ENCODE data around the gene RCVRN.

RCVRN gene

GRCh38 chr17:9905078-9905415 lies at the start of gene RCVRN:
TSS of gene RCVRN (minus strand) at chr17:9905271. CDS start at chr17:9905180, 91 bp downstream.
- no peak for DNase-seq (ENCODE audit: low read depth in 2 of 2, low spot score in 1 of 2)

- no peak for DNase-seq (ENCODE audit: low read depth in 2 of 2, low spot score in 1 of 2)
These were observed 48.4 kb upstream of the RCVRN start for GRCh38 chr17:9953492-9953891.

DNA sequence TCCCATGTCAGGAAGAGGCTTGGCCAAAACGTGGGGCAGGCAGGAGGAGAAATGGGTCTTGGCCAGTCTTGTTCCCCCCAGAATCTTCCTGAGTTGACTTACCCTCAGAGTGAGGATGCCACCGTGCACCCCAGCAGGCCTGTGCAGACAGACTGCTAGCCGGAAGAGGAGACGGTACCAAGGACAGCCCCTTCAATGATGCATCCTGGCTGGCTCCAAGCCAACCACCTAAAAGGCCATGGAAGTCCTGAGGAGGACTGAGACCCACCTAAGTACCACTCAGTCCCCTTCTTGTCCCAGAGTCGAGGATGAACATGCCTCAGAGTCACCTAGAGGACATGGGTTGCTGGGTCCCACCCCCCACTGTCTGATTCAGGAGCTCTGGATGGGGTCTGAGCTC lies 46.7 kb upstream of the RCVRN start:
- DNase-seq (ENCODE audit: low read depth in 2 of 2, low spot score in 1 of 2) = no peak

DNA sequence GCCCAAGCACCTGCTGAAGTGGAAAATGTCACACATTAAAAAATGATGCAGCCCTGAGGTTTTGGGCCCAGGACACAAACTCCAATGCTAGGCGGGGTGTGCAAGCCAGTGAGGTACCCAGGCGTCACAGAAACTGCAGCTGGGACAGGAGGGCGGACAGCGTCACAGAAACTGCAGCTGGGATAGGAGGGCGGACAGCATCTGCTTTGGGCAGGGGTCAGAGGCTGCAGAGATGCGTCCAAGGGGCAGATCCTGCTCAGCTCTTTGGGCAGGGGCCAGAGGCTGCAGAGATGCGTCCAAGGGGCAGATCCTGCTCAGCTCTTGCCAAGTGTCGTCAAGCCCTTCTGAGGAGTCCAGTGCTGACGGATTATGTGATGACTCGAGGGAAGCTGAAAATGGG lies 43.9 kb upstream of the RCVRN start:
- DNase-seq (ENCODE audit: low read depth in 2 of 2, low spot score in 1 of 2) = no peak

- no peak for DNase-seq (ENCODE audit: low read depth in 2 of 2, low spot score in 1 of 2)
These were observed 39.6 kb upstream of the RCVRN start for GRCh38 chr17:9944704-9945103.

- no peak for DNase-seq (ENCODE audit: low read depth in 2 of 2, low spot score in 1 of 2)
These were observed 38.3 kb upstream of the RCVRN start for GRCh38 chr17:9943343-9943742.

- DNase-seq (ENCODE audit: low read depth in 2 of 2, low spot score in 1 of 2) = no peak
These were observed 37.8 kb upstream of the RCVRN start for GRCh38 chr17:9942885-9943284.

DNA sequence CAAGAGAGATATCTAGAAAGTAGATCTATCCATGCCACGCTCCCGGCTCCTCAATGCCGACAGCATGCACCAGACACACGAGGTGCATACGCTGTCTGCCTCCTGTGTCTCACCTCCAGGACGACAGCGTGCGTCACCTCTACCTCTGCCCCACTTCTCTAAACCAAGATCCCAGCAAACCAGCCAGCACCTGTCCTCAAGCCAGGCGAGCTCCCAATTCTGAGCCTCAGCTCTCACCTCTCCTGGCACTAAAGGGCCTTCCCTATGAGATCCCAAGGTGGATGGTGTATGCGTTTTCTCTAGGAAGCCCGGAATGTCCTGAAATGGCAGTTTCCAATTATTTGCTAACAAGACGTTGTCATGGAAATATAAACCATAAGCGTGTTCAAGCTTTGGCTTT lies 36.2 kb upstream of the RCVRN start:
- DNase-seq (ENCODE audit: low read depth in 2 of 2, low spot score in 1 of 2) = no peak

GRCh38 chr17:9940841-9941240 lies 35.8 kb upstream of the RCVRN start:
- DNase-seq (ENCODE audit: low read depth in 2 of 2, low spot score in 1 of 2) = no peak

DNA sequence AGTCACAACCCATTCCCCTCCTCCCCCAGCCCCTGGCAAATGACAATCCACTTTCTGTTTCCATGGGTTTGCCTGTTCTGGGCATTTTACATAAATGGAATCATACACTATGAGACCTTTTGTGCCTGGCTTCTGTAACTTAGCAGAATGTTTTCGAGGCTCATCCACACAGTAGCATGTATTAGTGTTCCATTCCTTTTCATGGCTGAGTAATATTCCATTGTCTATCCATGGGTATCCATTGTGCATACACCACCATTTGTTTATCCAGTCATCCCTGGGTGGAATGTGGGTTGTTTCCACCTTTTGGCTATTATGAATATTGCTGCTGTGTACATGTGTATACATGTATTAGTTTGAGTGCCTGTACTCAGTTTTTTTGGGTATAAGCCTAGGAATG lies 33.7 kb upstream of the RCVRN start:
- no peak for DNase-seq (ENCODE audit: low read depth in 2 of 2, low spot score in 1 of 2)

GRCh38 chr17:9937901-9938300 lies 32.8 kb upstream of the RCVRN start:
- DNase-seq (ENCODE audit: low read depth in 2 of 2, low spot score in 1 of 2) = no peak

DNA sequence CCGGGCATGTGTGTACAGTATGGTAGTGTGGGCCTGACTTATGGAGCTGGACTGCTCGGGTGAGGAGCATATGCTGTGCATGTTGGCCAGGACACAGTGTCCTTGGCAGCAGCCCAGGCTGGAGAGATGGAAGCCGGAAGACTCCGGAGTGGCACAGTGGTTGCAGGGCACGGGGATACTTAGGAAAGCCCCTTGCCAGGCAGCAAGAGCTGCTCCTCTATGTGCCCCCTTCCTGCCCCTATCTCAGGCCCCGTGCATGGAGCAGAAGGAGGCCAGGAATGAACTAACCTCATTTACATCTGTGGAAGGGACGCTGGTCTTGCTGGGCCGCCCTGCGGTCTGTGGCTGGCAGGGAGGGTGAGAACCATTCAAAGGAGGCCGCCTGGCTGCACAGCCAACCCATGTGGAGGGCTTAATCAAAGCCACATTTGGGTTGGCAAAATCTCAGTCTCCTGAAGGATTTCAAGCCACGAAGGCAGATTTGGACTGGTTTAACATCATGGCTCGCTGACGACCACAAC lies 32.2 kb upstream of the RCVRN start:
- no peak for DNase-seq (ENCODE audit: low read depth in 2 of 2, low spot score in 1 of 2)

DNA sequence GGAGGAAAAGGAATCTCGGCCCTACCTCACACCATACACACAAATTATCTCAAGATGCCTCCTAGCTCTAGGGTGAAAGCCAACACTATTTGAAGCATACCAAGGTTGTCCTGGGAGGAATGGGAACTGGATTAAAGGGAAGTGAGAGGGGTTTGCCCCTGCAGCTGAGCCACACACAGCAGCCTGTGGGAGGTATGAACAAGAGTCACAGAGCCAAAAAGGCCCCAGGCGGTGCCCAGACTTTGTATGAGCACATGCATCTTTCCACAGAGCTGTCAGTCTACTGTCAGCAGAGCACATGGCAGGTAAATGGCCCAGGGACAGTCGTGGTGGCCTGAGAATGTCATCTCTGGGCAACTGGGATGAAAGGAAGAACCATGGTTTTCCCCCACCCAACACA lies 31.0 kb upstream of the RCVRN start:
- no peak for DNase-seq (ENCODE audit: low read depth in 2 of 2, low spot score in 1 of 2)

DNA sequence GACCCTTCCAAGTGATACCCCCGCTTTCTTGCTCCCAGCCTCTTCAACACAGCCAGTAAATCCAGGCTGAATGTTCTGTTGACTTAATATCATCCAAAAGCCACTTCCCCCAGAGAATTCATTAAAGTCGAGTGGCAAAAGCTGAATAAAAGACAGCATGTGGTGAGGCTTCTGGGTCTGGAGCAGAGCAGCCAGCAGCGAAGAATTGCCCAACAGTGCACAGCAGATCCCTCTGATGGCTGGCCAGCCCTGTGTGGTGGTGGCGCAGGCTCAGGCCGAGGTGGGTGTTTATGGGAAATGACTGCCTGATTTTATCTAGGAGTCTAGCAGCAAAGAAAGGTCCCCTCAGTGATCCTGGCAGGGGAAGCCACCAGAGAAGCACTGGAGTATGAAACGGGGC lies 30.3 kb upstream of the RCVRN start:
- no peak for DNase-seq (ENCODE audit: low read depth in 2 of 2, low spot score in 1 of 2)

GRCh38 chr17:9934331-9934730 lies 29.3 kb upstream of the RCVRN start:
- no peak for DNase-seq (ENCODE audit: low read depth in 2 of 2, low spot score in 1 of 2)

DNA sequence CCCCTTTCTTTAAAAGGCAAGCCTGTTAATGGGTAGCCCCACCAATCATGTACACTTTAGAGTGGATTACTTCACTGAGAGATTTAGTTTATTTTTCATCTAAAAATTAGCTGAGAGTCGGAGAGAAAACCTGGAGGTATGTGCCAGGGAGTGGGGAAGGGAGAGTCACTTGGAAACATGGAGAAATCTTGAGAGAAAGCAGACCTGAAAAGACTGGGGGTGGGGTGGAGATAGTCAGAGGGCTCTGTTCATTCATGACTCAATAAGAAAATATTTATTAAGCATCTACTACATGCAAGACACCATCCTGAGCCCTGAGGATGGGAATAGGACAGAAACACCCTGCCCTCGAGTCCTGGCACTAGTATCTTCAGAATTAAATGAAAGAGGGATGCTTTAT lies 27.4 kb upstream of the RCVRN start:
- no peak for DNase-seq (ENCODE audit: low read depth in 2 of 2, low spot score in 1 of 2)

GRCh38 chr17:9931144-9931741 lies 26.2 kb upstream of the RCVRN start:
- no peak for DNase-seq (ENCODE audit: low read depth in 2 of 2, low spot score in 1 of 2)

GRCh38 chr17:9929871-9930270 lies 24.8 kb upstream of the RCVRN start:
- DNase-seq (ENCODE audit: low read depth in 2 of 2, low spot score in 1 of 2) = no peak

DNA sequence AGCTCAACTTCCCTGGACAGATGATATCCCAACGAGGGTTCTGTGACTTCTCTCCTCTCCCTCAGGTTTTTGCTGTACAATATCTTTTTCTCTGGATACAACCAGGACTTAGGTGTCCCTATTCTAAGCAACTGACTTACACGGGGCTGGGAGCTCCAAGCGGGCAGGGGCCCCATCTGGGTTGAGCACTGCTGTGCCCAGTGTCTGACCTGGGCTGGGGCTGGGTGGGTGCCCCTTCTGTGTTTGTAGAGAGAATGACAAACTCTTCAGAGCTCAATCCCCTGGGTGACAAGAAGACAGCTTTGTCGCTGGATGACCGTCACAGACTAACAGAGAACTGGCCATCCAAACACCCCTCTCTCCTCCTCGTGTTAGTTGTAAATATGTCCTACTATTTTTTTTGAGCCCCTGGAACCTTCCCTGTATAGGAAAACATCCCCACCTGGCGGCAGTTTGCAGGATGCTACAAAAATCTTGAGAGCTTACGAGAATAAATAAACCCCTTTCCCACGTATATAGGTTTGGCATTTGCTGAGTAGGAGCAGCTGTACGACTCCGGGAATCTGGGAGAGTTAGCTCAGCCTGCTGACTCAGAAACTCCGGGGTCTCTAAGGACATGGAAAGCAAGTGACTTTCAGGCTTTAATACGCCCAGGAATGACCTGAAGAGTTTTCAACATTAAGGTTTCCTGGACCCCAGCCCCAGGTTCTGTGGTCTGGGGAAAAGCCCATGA lies 23.7 kb upstream of the RCVRN start:
- DNase-seq (ENCODE audit: low read depth in 2 of 2, low spot score in 1 of 2) = no peak

- DNase-seq (ENCODE audit: low read depth in 2 of 2, low spot score in 1 of 2) = no peak
These were observed 21.2 kb upstream of the RCVRN start for GRCh38 chr17:9926150-9926804.

DNA sequence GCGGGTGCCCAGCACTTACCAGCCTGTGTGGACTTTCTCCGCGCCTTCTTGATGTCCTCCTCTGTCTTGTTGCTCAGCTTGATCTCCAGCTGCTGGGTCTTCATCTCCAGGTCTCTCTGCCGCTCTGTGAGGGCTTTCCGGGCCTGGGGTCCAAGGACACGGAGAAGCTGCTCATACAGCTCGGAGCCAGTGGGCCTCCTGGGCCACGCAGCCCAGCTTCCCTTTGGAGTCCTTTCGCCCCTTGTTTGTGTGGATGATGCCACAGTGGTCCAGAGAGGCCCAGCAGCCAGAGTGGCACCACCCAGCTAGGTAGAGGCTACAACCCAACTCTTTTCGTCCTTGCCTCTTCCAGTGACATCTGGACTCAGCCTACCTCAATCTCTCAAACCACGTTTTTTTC lies 20.4 kb upstream of the RCVRN start:
- DNase-seq (ENCODE audit: low read depth in 2 of 2, low spot score in 1 of 2) = no peak

DNA sequence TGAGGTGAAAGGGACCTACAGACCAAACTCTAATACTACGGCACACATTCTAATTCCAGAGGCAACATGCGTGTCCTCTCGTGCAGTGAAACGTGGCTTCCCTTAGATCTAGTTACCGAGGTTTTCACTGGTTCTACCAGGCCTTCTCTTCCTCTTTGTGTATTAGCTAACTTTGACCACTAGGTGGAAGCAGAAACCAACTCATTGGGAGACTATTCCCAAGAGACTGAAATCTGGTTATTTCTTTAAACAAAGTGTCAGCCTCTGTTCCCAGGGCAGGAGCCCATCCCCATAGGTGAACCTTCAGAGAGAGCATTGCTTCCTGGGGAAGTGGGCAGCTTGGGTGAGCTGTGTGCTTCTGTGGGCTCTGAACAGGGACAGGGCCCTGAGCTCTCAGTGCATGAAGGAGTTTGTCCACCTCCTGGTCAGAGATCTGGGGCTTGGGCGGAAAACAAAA lies 19.7 kb upstream of the RCVRN start:
- DNase-seq (ENCODE audit: low read depth in 2 of 2, low spot score in 1 of 2) = no peak
